Measurements from ENCODE around the gene OR4K5. TPM values are rescaled to one million over a fixed set of nuclear protein-coding genes. Genes with fewer than 3 reads are reported as not detected.

The OR4K5 gene
- total and polyA plus RNA-seq, 2 donors (not counting 3 experiments of a cell fraction or from before 2014, with no cell fraction given), result not detected

- dilution Hi-C loops (cut with MboI; ENCODE audit: extremely low pct_ligation_motif_present, low sequenced_read_pairs), result no loop called here
- Histone ChIP-seq H2AFZ (ENCODE audit: low read depth, low read length) (no peak overlapping the region), H3K27me3 (ENCODE audit: control insufficient read depth in 2 of 2, insufficient read depth in 2 of 2, low read length in 2 of 2) (no peaks in the 10 kb centered on the region), H3K9me3 (replicated peaks; ENCODE audit: control insufficient read depth, insufficient read depth, low read length) (no peaks in the 10 kb centered on the region), H3K27ac (ENCODE audit: insufficient read depth, low read depth, low read length) (no peak overlapping the region), H3K36me3 (ENCODE audit: control insufficient read depth in 2 of 2, extremely low read depth in 1 of 2, insufficient read depth in 2 of 2, low read length in 2 of 2) (no peaks in the 10 kb centered on the region), H3K4me2 (ENCODE audit: insufficient read depth, low read length) (no peak overlapping the region), H4K20me1 (replicated peaks; ENCODE audit: control insufficient read depth, extremely low read depth, insufficient read depth, low read length) (no peaks in the 10 kb centered on the region), H3K79me2 (ENCODE audit: control insufficient read depth, insufficient read depth, low read length) (no peaks in the 10 kb centered on the region), H3K9me1 (replicated peaks; ENCODE audit: control insufficient read depth, extremely low read depth, insufficient read depth, low read length) (no peaks in the 10 kb centered on the region), H3K4me3 (replicated peaks in 1 of 3; ENCODE audit: insufficient read depth in 1 of 3, low read depth in 1 of 3, low read length in 3 of 3) (no peak overlapping the region), H3K4me1 (ENCODE audit: control insufficient read depth, extremely low read depth, insufficient read depth, low read length) (no peaks in the 10 kb centered on the region), H3K9ac (replicated peaks; ENCODE audit: extremely low read depth, insufficient read depth, low read length) (no peak overlapping the region)
- ChIA-PET POLR2A (no interaction called here), CTCF (no interaction called here)
- TF ChIP-seq POLR2AphosphoS5 (IDR thresholded peaks at IDR 0.05; ENCODE audit: insufficient read depth, low read depth, low read length) (no peak), GATA2 (IDR thresholded peaks at IDR 0.05; ENCODE audit: insufficient read depth, insufficient read length, low read depth, low read length) (no peak), MAX (IDR thresholded peaks at IDR 0.05; ENCODE audit: insufficient read depth, insufficient read length) (no peak), MYC (IDR thresholded peaks at IDR 0.05; ENCODE audit: low read depth, low read length) (no peak), CTCF (IDR thresholded peaks at IDR 0.05; ENCODE audit: extremely low read depth in 1 of 2, insufficient read depth in 1 of 2, low read depth in 1 of 2, low read length in 2 of 2) (no peak), EZH2 (IDR thresholded peaks at IDR 0.05; ENCODE audit: borderline replicate concordance, low read depth, low read length, severe bottlenecking) (no peak), JUN (IDR thresholded peaks at IDR 0.05; ENCODE audit: borderline replicate concordance, insufficient read depth, insufficient read length, low read depth) (no peak), POLR2A (IDR thresholded peaks at IDR 0.05; ENCODE audit: low read depth, low read length) (no peak), FOS (IDR thresholded peaks at IDR 0.05; ENCODE audit: borderline replicate concordance, insufficient read depth, low read length) (no peak)
- BruUV-seq (replicated peaks), result no TSS peak
- intact Hi-C loops (cut with micrococcal nuclease), result no loop called here
- no peak for DNase-seq (ENCODE audit: low read depth, low spot score)
- no peak for FAIRE-seq
Observed at GRCh38 chr14:19947413-19948090, 27.1 kb downstream of the OR4K5 start.

Measured in endothelial cell of umbilical vein (primary cell).